Fibroblast of skin of right quadriceps (primary cell): ENCODE data around the gene CPE.
"Not testable (repeated sequence)": the region's sequence is repeated elsewhere in the genome, so short reads cannot be mapped to it uniquely, and the experiment has no call there.

ENCODE experiments used
- DNase-seq: peaks from one replicate; pipeline ENCODE4 v3.0.0-alpha.2; 2013

The CPE gene

GRCh38 chr4:165378745-165379677 lies at the start of gene CPE:
CPE (plus strand) TSS chr4:165379008; CDS start chr4:165379222, 214 bp downstream.
- DNase-seq, result peak; percentile 78

GRCh38 chr4:165330071-165330470 lies 48.7 kb upstream of the CPE start:
- no peak for DNase-seq

- DNase-seq, result no peak
Measured at GRCh38 chr4:165330666-165331065, 48.1 kb upstream of the CPE start.

- DNase-seq, result no peak
Measured at GRCh38 chr4:165331359-165331758, 47.4 kb upstream of the CPE start.

GRCh38 chr4:165331823-165332222 lies 47.0 kb upstream of the CPE start:
- DNase-seq, result no peak

- no peak for DNase-seq
Measured at GRCh38 chr4:165332502-165332901, 46.3 kb upstream of the CPE start.

GRCh38 chr4:165335163-165335703 lies 43.6 kb upstream of the CPE start:
- DNase-seq, result no peak

GRCh38 chr4:165336743-165337142 lies 42.1 kb upstream of the CPE start:
- no peak for DNase-seq

GRCh38 chr4:165342340-165342739 lies 36.5 kb upstream of the CPE start:
- not testable (repeated sequence) for DNase-seq

GRCh38 chr4:165343353-165344191 lies 35.2 kb upstream of the CPE start:
- DNase-seq, result no peak

- no peak for DNase-seq
Measured at GRCh38 chr4:165345666-165346417, 33.0 kb upstream of the CPE start.

- DNase-seq, result no peak
Measured at GRCh38 chr4:165347647-165348569, 30.9 kb upstream of the CPE start.

GRCh38 chr4:165351359-165352130 lies 27.3 kb upstream of the CPE start:
- no peak for DNase-seq

- DNase-seq, result peak; percentile 42
Measured at GRCh38 chr4:165355900-165356300, 22.9 kb upstream of the CPE start.

GRCh38 chr4:165359506-165359905 lies 19.3 kb upstream of the CPE start:
- DNase-seq, result peak; percentile 54

GRCh38 chr4:165360041-165360695 lies 18.6 kb upstream of the CPE start:
- DNase-seq, result peak; percentile 54

- DNase-seq, result no peak
Measured at GRCh38 chr4:165360985-165361670, 17.7 kb upstream of the CPE start.

- no peak for DNase-seq
Measured at GRCh38 chr4:165361810-165362209, 17.0 kb upstream of the CPE start.

GRCh38 chr4:165364452-165365080 lies 14.2 kb upstream of the CPE start:
- DNase-seq, result peak; percentile 25
